GM18867 (cell line): ENCODE results near the gene TIMM23.
"Not testable (repeated sequence)": the region's sequence is repeated elsewhere in the genome, so short reads cannot be mapped to it uniquely, and the experiment has no call there.

Experiments
- ATAC-seq: cut with Tn5 transposase; IDR thresholded peaks from one replicate; pipeline ENCODE4 v1.9.1; 2021; ENCODE audit warnings: mild to moderate bottlenecking, moderate library complexity; ENCODE audit not compliant: unreplicated experiment

The TIMM23 gene

DNA sequence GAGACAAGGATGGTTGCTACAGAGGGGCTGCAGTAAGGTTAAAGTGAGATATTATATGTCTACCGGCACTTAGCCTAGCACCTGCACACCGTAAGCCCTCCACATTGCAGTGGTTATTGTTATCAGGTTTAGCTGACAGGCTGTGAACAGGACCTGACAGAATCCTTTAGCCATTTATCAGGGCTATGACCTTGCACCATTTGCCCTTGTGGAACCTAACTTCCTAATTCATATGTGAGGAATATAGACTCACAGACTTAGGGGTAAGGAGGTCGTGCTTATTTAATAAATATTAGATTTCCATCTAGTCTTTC, 48.0 kb downstream of the TIMM23 start:
- no peak for ATAC-seq

DNA sequence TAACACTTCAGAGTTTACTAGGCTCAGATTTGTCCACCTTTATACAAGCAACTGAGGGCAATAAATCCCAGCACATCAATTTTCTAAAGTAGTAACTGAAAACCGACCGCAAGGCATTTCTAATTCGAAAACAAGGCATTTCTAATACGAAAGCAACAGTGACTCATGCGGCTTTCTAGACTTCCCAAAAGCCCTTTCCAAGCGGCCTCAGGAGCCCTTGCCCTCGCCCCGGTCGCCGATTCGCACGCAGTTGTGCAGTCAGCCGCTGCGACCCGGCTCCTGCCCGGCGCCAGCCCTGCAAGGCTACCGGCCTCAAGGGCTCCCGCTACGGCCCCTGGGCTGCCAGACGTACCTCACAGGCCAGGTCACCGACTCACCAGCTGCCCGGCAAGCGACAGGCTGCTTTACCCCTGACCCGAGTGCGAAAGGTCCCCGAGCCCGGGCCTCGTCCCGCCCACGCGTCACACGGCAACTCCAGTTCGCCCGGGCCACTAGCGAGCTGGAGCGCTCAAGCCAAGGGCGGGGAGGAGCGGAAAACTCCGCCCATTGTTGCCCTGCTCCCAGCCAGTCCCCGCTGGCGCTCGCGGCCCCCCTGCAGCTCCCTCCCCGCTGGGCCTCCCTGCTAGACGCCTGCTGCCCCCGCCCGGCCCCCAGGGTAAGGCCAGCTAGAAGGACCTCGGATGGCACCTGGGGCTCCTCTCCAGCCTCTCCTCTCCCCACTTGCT, 50.9 kb downstream of the TIMM23 start:
- ATAC-seq, result peak; percentile 92

DNA sequence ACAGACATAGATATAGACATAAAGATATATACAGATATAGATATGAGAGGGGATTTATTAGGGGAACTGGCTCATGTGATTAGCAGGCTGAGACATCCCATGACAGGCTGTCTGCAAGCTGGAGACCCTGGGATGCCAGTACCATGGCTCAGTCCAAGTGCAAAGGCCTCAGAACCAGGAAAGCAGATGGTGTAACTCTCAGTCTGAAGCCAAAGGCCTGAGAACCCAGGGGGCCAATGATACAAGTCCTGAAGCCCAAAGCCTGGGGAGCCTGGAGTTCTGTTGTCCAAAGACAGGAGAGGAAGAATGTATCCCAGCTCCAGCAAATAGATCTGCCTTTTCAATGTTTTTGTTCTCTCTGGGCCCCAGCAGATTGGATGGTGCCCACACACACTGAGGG, 52.7 kb downstream of the TIMM23 start:
- no peak for ATAC-seq

DNA sequence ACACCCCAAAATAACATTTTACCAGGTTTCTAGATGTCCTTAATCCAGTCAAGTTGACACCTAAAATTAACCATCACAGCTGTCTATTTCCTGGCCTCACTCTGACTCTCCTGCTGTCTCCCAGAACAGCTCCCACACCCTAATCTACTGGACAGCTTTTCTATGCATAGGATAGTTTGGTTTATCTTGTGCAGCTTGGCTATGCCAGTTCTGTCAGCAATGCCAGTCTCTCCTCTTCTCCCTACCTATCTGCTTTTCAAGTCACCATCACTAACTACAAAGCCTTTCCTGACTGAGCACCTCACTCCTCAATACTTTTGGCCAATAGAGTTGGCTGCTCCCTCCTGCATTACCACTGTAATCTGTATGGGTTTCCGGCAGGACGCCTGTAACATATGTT, 53.1 kb downstream of the TIMM23 start:
- no peak for ATAC-seq

DNA sequence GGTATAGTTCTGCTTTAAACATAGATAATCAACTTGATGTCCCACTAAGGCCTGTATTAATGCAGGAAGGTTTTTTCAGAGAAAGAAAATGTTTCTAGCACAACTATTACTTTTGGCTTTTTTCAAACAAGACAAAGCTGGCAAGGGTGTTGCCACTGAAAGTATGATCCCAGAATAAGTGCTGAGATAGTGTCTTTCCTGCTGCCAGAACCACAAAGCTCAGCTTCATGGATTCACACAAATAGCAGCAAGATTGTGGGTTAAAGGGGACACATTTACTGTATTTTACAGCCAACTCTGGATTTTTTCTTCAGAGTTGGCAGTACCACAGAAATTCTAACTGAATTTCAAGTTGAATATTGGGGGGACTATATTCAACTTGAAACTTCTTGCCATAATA, 53.8 kb downstream of the TIMM23 start:
- no peak for ATAC-seq

DNA sequence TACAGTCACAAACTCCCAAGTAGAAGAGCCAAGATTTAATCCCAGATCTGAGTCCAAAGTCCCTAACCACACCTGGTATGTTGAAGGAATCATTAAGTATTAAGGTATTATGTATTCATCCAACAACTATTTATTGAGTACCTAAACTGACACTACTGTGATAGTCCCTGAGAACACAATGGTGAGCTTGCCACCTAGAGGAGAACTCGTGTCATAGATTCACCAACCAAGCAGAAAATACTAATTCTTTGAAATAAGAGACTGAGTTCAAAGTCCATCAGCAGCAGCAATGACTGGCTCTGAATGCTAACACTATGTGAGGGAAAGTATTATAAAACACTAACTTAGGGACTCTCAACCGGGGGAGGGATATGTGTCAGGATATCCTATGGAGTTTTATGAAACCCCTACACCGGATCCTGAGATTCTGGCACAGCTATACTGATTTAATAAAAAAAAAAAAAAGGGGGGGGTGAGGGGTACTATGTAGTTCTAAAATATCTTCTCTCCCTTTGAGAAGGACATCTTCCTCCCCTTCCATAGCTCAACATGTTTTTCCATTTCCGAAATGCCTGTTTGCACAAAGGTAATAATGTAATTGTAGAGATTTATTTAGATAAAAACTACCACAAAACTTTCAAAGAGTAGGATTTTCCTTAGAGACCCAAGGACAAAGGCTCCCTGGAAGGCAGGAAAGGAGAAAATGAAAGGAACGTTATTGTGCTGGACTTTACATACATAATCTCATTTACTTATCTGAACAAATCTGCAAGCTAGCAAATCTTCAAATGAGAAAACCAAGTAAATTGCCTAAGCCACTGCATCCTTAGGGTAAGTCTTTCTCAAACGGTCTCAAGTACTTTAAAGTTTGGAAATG, 56.5 kb downstream of the TIMM23 start:
- ATAC-seq, result peak; percentile 50

DNA sequence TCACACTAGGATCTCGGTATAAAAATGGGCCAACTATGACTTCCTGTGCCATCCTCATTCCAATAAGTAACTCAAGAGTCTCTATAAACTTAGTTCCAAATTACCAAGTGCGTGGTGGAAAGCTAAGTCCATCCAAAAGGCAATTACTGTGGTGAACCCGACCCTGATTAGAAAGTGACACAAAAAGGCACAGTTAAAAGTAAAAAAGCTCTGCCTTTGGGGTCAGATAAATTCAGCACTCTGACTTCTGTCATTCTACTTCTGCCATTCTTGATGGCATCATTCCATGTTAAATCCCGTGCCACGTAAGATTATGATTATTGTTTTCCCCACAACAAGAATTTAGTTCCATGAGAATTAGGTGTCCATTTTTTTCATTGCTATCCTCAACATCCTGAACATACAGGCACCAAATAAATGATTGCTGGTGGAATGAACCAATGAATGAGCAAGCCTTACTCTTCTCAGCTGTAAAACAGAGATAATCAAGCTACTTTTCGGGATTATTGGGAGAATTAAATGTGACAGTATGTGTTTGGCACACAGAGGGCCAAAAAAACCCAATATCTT, 57.3 kb downstream of the TIMM23 start:
- no peak for ATAC-seq

DNA sequence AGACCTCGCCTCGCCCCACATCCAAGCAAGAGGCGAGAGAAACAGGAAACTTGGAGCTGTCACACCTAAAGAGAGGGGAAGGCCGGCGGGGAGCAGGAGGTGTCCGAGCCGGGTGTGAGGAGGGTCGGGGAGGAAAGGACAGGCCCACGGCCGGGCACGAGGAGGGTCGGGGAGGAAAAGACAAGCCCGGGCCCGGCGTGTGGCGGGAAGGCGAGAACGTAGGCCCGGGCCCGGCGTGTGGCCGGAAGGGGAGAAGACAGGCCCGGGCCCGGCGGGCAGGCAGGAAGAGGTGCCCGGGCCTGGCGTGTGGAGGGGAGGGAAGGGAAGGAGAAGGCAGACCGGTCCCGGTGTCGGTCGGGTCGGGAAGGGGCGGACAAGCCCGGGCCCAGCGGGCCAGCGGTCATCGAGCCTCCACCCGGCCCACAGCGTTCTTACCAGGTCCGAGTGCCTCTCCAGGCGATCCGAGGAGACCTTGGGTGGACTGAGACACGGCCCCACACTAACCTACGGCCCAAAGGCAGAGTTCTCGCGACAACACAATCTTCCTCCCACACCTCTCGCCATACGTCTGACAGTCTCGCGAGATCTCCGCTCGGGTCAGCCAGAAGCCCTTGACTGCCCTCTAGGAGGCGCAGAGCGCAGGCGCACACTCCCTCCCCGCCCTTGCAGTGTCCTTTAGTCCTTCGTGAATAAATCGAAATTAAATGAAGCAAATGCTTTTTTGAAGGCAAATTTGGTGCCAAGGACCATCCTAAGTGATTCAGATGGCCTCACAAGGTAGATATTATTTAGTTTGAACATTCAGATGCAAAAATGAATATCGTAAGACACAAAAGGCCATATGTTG, 58.0 kb downstream of the TIMM23 start, which contains the start of gene NCOA4:
TSS of gene NCOA4 (minus strand) at position 533 of the 847 bp plus-strand sequence. CDS start 13,943 bp downstream, outside the sequence.
- peak; percentile 94 for ATAC-seq

DNA sequence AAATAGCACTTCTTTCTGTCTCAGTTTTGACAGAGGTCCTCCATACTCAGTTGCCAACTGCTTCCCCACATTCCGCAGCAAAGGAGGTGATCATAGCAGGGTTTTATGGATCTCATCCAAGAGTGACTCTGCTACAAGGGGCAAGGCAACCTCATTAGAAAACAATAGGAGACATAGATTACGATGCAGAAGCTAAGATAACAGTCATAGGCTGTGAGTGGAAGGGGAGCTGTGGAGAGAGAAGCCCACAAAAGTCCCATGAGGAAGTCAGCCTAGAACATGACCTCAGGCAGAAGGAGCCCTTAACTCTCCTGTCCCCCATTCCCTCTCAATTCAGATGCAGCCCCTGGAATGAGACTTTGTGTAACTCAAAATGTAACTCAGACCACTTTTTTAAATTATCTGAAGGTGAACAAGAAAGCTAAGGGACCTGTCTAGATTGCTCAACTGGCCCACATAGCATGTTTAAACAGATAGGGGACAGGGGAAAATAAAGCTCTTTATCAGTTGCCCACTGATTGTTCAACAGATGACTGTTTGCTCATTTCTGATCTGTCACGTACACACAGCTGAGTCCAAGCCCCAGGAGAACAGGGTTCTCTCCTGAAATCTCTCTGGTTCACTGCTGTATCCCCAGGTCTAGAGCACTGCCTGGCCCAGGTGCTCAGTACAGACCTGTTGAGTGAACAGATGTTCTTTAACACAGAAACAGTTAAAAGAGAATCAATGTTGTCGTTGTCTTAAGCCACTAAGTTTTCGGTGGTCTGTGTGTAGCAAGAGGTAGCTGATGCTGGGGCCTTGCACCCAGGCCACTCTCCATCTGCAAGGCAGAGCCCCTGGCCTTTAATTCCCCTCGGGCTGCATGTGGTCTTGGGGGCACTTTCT, 59.6 kb downstream of the TIMM23 start:
- no peak for ATAC-seq

DNA sequence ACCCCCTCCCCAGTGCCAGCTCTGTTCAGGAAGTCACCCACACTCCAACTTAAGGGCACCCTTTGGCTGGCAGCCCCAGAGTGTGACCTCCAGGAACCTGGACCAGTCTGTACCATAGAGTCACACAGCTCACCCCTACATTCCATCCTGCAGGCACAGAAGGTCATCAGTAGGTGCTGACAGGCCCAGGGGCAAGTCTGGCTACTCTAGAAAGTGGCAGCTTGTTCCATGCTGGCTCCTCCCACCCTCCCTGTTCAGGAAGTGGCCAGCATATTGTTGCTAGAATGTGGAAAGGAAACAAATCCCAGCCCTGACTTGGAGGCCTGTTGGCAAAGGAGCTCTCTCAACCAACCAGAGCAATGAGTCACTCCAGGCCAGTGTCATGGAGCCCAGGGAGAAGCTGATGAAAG, 61.3 kb downstream of the TIMM23 start:
- no peak for ATAC-seq

DNA sequence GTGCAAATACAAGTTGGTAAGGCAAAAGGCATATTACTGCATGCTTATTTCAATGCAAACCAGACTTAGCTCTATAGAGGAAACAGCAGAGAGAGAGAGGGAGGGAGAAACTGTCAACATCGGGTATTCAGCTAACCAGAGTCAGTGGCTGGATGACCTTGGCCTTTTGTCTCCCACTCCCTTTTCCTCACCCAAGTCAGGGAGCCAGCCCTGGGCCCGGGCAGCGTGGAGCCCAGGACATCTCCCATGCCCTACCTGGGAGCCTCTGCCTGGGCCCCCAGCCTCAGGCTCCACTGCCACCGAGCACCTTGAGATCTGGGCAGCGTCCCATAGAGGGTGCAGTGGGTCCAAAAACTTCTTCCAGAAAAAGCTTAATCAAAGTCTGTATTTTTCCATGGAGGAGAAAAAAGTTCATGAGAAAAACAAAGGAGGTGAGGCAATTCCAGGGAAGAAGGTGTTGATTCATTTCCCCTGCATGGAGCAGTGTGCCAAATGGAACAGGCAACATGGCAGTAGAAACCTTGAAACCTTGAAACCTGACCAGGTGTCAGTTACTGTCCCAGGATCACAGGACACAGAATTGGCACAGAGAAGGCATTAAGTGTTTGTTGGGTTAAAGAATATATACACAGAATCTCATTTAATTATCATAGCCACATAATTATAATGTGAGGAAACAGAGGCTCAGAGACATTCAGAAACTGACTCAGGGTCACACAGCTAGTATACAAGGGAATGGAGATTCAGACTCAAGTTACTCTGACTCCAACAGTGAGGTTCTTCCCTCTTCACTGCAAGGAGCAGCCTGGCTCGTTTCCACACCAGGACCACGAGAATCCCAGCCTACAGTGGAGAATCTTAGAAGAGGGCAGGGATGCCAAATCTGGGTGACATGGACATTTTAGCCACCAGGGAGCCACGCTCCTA, 63.9 kb downstream of the TIMM23 start:
- no peak for ATAC-seq

DNA sequence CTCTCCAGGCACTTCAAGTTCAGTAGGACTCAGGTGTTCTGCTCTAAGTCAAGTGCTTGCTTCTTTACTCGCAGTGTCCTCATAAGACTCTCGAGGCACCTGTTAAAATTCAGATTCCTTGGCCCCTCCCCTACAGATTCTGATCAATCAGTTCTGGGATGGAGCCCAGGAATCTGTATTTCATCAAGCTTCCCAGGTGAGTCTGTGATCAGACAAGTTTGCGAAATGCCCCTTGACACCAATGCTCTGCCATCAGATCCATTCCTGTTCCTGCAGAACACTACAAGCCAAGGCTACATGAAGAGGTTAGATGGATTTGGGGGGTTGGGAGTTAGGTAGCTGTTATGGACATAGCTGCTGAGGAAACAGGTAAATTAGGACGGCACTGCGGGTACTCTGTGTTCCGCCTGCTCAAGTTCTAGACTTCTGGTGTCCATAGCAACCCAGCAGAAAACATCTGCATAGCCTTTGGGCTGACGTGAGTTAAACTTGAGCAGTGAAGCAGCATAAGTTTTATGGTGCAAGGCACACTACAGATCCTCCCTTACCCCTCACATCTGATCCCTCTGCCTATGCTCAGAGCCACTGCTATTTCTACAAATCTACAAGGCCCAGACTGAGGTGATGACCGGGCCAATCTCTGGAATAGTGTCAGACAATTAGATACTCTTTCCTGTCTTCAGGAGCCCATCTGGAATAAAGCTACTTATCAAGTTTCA, 65.0 kb downstream of the TIMM23 start:
- no peak for ATAC-seq

DNA sequence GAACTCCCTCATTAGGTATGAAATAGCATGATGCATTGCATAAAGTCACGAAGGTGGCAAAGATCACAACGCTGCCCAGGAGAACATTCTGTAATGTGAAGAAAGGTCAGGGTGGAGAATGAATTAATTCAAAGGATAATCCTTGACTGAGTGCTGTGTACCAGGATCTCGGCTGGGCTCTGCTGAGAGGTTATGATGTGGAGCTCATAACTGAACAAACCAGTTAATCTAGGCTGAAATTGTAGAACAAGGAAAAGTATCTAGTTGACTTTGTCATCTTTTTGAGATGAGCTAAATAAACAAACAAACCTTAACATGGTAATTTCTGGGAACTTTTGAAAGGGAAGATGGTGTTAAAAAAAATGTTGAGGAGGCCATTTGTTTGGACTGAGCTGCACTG, 67.7 kb downstream of the TIMM23 start:
- no peak for ATAC-seq

DNA sequence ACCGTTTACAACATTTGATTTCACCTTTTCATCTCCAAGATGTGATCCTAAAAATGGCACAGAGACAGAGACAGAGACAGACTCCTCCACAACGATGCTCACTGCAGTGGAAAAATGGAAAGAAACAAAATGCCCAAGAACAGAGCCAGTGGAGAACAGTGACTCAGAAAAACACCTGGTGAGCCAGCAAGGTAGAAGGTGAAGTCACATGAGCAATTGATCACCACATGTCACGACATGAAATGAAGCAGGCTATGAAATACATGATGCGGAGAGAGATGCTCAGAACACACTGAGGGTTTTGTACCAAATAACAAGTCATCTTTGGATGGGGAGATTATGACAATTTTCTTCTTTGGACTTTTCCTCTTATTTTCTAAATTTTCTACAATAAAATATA, 70.2 kb downstream of the TIMM23 start:
- no peak for ATAC-seq

DNA sequence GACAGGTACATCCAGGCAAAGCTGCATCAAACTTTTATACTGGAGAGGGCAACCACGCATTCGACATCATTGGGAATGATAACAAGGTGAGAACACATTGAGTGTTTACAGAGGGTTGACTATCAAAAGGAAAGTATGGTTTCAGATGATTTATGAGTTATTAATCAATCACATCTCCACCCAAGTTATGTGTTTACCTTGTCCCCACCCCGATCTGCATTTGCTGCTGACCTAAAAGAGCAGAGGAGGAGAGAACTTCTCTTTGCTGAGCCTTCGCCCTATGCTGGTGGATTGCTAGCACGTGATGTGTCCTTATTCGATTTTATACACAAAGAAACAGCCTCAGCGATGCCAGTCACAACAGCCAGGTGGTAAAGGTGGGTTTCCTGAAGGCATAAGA, 74.0 kb downstream of the TIMM23 start, which contains the start of gene MSMB:
TSS of gene MSMB (minus strand) at position 9 of the 400 bp plus-strand sequence. CDS start 32 bp downstream, outside the sequence.
- no peak for ATAC-seq

DNA sequence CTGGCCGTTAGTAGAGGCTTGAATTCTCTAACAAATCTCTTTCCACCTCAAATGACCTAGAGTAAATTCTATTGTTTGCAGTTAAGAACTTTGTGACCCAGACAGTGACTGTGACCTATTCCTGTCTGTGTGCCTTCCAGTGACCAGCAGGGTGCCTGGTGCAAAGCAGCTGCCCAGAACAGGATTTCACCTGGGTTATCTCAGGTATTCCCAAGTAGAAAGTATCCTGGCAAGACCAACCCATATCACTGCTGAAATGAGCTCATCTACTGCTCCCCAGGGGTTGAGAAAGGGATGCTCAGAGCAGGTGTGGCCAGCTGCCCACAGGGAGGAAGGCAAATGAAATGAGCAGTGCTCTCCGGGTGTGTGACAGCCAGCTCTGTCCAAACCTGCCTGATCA, 75.9 kb downstream of the TIMM23 start:
- ATAC-seq, result no peak

DNA sequence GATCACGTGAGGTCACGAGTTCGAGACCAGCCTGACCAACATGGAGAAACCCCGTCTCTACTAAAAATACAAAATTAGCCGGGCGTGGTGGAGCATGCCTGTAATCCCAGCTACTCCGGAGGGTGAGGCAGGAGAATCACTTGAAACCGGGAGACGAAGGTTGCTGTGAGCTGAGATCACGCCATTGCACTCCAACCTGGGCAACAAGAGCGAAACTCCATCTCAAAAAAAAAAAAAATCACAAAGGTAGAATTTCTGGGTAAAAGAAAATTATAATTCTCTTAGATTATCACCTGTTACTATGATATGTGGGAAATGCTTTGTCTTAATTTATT, 77.2 kb downstream of the TIMM23 start:
- not testable (repeated sequence) for ATAC-seq

DNA sequence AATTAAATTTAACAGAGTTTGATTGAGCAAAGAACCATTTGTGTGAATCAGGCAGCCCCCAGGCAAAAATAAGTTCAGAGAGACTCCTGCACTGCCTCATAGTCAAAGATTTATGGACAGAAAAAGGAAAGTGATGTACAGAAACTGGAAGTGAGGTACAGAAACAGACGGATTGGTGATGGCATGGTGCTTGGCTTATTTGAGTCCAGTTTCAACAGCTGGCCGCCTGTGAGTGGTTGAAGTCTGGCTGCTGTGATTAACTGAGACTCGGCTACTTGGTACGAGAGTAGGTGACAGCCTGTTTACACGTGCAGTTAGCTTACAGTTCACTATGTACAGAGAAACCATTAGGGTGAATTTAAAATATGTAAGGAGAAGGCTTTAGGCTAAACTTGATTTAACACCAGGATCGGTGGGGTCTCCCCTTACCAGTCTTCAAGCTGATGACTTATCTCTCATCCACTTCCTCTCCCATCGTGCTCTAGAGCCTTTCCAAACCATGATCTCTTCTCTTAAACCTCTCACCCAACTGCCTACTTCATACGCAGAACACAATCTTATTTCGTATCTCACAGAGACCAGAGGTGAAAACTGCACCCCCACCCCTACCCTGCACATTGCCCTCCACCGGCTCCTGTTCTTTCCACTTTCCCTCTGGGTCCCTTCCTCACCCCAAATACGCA, 78.8 kb downstream of the TIMM23 start:
- ATAC-seq, result no peak
